ENCODE measurements around the gene RASD2.

Gene RASD2

GRCh38 chr22:35563211-35563610 is 22.6 kb downstream of the RASD2 start:
- H3K4me3 ChIP-seq: no peak overlapping the region
- intact Hi-C loops (cut with DNase I; ENCODE audit: low total_unique reads): no loop called here
- peaks cover 0 to 19% of the 10 kb centered on the region in 2 donors for H3K27me3 ChIP-seq
- H3K27ac ChIP-seq: no peak overlapping the region
- no peaks in the 10 kb centered on the region for H3K36me3 ChIP-seq
- DNase-seq: no peak
- H3K4me1 ChIP-seq: no peaks in the 10 kb centered on the region
- no peak for TF ChIP-seq CTCF (IDR thresholded peaks at IDR 0.05)
- no peaks in the 10 kb centered on the region for H3K9me3 ChIP-seq

- Histone ChIP-seq H3K27ac (no peak overlapping the region), H3K4me3 (no peak overlapping the region), H3K36me3 (no peaks in the 10 kb centered on the region), H3K4me1 (no peaks in the 10 kb centered on the region), H3K27me3 (peaks cover 0 to 25% of the 10 kb centered on the region in 2 donors), H3K9me3 (no peaks in the 10 kb centered on the region)
- intact Hi-C loops (cut with DNase I; ENCODE audit: low total_unique reads): no loop called here
- DNase-seq: no peak
- TF ChIP-seq CTCF (IDR thresholded peaks at IDR 0.05): no peak
Measured at GRCh38 chr22:35564975-35565867, 24.6 kb downstream of the RASD2 start.

GRCh38 chr22:35567351-35568141 is 26.9 kb downstream of the RASD2 start:
- peaks cover 0 to 23% of the 10 kb centered on the region in 2 donors for H3K27me3 ChIP-seq
- no peak overlapping the region for H3K4me3 ChIP-seq
- no peak overlapping the region for H3K27ac ChIP-seq
- H3K9me3 ChIP-seq: no peaks in the 10 kb centered on the region
- no peak for TF ChIP-seq CTCF (IDR thresholded peaks at IDR 0.05)
- intact Hi-C loops (cut with DNase I; ENCODE audit: low total_unique reads): no loop called here
- no peak for DNase-seq
- no peaks in the 10 kb centered on the region for H3K4me1 ChIP-seq
- H3K36me3 ChIP-seq: no peaks in the 10 kb centered on the region

GRCh38 chr22:35568751-35569739 is 28.4 kb downstream of the RASD2 start:
- Histone ChIP-seq H3K4me3 (no peak overlapping the region), H3K27me3 (peaks cover 0 to 26% of the 10 kb centered on the region in 2 donors), H3K36me3 (no peaks in the 10 kb centered on the region), H3K9me3 (no peaks in the 10 kb centered on the region), H3K4me1 (no peaks in the 10 kb centered on the region), H3K27ac (no peak overlapping the region)
- TF ChIP-seq CTCF (IDR thresholded peaks at IDR 0.05): no peak
- no peak for DNase-seq
- intact Hi-C loops (cut with DNase I; ENCODE audit: low total_unique reads): no loop called here

GRCh38 chr22:35569916-35570315 is 29.3 kb downstream of the RASD2 start:
- Histone ChIP-seq H3K27me3 (peaks cover 0 to 33% of the 10 kb centered on the region in 2 donors), H3K4me3 (no peak overlapping the region), H3K27ac (no peak overlapping the region), H3K36me3 (no peaks in the 10 kb centered on the region), H3K9me3 (no peaks in the 10 kb centered on the region), H3K4me1 (no peaks in the 10 kb centered on the region)
- TF ChIP-seq CTCF (IDR thresholded peaks at IDR 0.05): no peak
- no peak for DNase-seq
- intact Hi-C loops (cut with DNase I; ENCODE audit: low total_unique reads): no loop called here
